Left renal pelvis (tissue), 4 donors: ENCODE results near the gene PRIM2. TPM values are rescaled to one million over a fixed set of nuclear protein-coding genes. Genes with fewer than 3 reads are reported as not detected.
"Not testable (repeated sequence)": the region's sequence is repeated elsewhere in the genome, so short reads cannot be mapped to it uniquely, and the experiment has no call there.

Source experiments
- DNase-seq, 4 donors: peaks; one replicate each; pipeline ENCODE4 v3.0.0-alpha.2; 2013; ENCODE audit warnings: low read depth in 4 of 4, low spot score in 3 of 4
- polyA plus RNA-seq, 4 donors: library from polyadenylated mRNA; unstranded; fragments of 120-200 nt; gene quantifications; one replicate each; pipeline ENCODE4 v1.2.1, GENCODE V29; 2013; ENCODE audit not compliant: insufficient read length in 4 of 4

The PRIM2 gene
- polyA plus RNA-seq, 4 donors: 16.1 to 22.3 (median 18.2) TPM

DNA sequence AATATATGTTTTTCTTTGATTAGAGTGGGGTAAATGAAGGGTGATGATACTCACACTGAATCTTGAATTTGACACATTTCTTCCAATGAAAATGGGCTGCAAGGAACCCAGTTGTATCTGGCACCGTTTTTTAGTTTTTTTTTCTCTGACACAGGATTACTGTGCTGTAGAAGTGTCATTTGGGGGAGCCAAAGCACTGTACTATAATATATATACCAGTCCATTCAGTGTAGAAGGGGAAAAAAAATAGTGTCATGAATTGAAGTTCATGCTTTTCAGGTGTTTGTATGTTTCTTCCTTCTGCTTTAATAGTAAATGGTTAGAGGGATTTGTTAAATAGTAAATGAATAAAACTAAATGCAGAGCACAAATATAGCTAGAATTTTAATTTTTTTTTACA lies 35.2 kb downstream of the PRIM2 start:
- not testable (repeated sequence) for DNase-seq

DNA sequence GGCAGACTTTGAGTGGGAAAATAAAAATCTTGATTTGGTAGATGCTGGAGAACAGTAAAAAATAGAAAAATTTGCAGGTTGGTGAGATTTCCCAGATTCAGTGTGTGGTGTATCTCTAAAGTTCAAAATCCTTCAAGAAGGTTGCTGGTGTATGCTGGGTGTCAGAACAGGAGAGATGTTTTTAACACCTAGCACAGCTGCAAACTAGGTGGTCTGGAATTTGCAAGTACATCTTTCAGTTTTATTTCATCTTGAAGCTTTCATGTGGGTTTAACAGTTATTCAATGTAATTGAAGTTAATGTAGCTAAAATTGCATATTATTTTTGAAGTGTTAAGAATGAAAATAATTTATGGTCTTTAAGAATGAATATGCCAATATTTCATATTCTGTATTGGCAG lies 40.9 kb downstream of the PRIM2 start:
- DNase-seq: not testable (repeated sequence)

DNA sequence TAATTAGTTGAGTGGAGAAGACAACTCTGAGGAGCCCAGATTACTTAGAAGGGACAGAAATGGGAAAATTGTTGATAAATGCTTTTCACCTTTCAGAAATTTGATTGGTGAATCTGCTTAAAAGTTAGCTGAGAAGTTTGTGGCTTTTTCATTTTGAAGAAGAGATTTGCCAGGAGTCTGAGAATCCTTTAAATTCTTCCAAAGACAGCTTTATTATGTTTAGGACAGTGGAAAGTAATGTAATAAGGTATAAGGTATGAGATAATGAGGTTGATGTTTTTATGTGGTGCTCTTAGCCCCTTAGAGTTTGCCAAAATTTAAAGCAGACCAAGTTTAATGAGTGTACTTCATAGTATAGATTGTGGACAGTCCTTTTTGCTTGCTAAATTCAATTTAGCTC lies 42.3 kb downstream of the PRIM2 start:
- not testable (repeated sequence) for DNase-seq

DNA sequence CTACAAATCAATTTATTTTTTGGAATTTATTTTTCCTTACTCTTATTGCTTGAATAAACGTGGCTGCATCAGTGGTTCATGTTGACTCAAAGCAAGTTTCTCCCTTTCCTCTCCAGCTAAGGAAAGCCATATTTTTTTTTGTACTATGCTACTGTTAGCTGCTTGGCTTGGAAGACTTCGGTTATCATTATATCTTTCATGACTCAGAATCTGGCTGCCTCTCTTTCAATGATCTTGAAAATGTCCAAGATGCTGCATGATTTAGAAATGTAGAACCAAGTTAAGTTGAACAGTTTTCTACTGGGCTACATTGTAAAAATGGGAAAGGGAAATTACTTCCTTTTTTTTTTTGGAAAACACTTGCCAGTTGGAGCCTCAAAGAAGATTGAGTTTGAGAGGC lies 44.9 kb downstream of the PRIM2 start:
- DNase-seq: not testable (repeated sequence)

DNA sequence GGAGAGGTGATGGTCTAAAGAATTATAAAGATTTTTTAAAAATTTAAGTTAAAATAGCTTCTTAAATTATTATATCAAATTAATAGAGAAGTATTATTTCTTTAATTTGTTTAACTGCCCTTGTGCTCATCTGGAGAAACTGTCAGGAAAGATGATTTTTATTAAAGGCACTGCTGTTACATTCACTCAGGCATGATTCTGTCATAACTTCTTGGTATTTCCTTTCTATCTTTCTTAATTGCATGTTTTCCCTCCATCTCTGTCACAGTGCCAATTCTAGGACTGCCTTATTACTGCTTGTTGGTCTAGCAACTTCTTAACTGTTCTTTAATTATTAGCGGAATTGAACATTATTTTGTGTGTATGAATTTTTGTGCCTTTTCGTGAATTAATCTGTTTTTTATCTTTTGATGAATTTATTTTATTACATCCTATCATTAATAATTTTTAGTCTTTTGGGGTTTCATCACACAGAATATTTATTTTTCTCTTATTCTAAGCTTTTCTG lies 47.7 kb downstream of the PRIM2 start:
- not testable (repeated sequence) for DNase-seq

DNA sequence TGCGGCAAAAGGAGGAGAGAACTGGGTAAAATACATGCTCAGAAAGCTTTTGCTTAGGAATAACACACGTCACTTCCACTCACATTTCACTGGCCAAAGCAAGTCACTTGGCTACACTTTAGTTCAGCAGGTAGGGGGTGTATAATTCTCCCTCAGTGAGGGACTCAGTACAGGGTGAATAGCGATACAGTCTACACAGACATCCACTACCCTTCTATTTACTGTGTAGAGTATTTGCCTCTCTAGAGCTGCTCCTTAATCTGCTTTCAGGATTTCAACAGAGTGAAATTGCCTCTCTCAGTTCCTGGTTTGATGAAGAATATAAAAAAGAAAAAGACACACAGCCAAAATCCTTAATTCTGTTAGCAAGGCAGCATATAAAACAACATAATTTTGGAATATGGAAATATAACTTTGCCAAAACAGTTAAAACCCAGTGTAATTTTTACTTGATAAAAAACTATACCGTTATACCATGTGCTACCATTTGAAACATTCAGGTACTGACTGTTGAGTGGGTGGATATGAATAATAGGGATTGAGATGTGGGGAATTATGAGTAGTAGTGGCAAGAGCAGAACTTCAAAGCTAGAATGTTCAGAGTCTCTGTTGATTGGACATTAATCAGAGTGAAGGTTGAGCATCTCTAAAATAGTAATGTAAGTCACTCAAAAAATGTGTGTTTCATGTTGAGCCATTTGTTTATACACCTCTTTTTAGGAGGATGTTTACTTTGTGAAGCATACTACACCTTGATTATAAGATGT lies 51.7 kb downstream of the PRIM2 start:
- not testable (repeated sequence) for DNase-seq

DNA sequence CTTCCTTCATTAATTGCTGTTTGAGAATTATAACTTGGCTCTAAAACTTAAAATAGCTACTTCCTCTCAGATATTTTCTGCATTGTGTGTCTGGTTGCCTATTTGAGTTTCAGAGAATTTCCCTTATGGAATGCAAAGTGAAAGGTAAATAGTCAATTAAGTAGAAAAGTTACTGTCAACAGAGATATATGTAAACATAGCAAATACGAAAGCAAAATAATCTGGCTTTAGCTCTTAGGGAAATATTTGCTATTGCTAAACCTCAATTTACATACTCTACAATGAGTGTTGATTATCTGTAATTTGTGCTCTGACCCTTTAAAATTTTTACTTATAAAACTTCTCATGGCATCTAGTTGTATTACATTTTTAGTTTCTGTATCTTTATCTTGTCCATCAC lies 54.3 kb downstream of the PRIM2 start:
- DNase-seq: not testable (repeated sequence)

DNA sequence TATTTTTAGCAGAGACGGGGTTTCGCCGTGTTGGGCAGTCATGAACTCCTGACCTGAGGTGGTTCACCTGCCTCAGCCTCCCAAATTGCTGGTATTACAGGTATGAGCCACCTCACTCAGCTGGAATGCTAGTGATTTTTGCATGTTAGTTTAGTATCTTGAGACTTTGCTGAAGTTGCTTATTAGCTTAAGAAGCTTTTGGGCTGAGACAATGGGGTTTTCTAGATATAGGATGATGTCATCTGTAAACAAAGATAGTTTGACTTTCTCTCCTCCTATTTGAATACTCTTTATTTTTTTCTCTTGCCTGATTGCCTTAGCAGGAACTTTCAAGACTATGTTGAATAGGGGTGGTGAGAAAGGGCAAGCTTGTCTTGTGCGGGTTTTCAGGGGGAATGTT lies 57.3 kb downstream of the PRIM2 start:
- not testable (repeated sequence) for DNase-seq

DNA sequence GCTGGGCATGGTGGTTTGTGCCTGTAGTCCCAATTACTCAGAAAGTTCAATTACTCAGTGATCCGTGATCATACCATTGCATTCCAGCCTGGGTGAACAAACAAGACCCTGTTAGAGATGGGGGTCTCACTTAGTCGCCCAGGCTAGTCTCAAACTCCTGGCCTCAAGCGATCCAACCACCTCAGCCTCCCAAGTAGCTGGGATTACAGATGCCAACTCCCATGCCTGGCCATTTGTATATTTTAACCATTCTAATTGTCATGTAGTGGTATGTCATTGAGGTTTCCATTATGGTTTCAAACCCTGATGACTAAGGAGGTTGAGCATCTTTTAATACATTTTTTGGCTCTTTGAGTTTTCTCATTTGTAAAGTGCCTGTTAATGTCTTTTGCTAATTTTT lies 58.7 kb downstream of the PRIM2 start:
- not testable (repeated sequence) for DNase-seq

DNA sequence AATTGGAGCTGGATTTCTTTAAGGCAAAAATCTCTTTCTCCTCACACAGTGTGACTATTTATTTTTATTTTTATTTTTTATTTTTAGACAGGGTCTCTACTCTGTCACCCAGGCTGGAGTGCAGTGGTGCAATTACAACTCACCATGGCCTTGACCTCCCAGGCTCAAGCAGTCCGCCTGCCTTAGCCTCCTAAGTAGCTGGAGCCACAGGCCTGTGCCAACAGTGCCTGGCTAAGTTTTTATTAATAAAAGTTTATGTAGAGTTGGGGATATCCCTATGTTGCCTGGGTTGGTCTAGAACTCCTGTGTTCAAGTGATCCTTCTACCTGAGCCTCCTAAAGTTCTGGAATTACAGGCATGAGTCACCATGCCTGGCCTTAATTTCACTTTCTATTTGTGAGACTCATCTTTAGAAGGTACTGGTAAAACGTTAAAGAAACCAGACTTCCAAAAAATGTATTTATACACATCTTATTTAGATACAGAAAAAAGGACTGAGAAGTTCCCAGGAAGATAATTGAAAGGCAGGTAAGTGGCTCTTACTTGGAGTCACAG lies 71.7 kb downstream of the PRIM2 start:
- not testable (repeated sequence) for DNase-seq

DNA sequence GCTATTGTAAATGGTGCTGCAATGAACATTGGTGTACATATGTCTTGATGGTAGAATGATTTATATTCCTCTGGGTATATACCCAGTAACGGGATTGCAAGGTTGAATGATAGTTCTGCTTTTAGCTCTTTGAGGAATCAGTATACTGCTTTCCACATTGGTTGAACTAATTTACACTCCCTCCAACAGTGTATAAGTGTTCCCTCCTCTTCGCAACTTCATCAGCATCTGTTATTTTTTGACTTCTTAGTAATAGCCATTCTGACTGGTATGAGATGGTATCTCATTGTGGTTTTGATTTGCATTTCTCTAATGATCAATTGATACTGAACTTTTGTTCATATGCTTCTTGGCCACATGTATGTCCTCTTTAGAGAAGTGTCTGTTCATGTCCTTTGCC lies 73.4 kb downstream of the PRIM2 start:
- DNase-seq: not testable (repeated sequence)

DNA sequence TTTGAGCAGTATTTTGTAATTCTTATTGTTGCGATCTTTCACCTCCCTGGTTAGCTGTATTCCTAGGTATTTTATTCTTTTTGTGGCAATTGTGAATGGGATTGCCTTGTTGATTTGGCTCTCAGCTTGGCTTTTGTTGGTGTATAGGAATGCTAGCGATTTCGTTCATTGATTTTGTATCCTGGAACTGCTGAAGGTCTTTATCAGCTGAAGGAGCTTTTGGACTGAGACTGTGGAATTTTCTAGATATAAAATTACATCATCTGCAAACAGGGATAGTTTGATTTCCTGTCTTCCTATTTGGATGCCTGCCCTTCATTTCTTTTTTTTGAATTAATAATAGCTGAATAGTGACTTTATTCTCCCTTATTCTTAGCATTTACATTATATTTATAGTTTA lies 74.6 kb downstream of the PRIM2 start:
- DNase-seq: not testable (repeated sequence)

DNA sequence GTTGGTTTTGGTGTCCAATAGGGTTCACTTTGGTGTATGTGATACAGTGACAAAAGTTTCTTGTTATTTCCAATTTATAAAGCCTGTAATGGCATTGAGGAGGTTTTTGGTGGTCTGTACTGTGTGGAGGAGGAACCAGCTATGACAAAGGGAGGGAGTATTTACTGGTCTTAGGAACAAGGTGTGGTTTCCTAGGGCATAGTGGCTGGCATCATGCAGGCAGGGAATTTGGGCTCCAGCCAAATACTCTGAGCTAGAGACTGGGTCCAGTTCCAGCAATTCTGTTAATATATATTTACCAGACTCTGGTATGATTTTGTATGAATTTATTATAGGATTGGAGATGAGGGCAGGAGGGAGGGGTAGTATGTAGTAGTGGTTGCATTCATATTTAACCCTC lies 101.9 kb downstream of the PRIM2 start:
- not testable (repeated sequence) for DNase-seq

DNA sequence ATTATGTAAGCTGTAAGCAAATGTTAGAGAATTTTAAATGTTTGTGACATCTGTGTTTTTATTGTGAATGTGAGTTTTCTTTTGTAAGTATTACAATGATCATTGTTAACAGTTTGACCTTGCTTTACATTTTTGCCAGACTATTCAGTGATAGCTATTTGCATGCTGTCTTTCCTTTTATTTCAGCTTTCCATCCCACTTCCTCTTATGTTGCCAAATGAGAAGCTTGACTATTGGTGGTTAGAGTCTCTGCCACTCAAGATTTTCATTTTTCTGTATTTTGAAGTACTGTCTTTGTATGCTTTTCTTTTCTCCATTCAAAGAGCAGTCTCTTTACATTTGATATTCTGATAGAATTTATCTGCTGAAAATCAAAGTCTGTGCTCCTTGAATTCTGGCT lies 104.1 kb downstream of the PRIM2 start:
- DNase-seq: no peak

DNA sequence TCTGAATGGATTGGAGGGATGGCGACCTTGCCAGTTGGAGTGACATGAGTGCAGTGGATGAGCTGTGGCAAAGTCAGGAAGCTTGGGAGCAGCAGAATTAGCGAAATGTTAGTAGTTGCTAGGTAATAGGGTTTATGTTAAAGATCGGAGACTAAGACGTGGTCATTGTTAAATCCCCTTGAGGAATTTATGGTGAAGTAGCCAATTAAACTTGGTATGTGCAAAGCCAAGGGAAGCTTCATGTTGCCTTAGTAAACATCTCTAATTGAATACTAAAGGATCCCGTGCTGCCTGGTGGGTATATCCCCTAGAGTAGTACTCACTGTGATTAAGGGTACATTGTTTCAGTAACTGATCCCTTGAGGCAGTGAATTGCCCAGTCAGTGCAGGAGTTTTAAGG lies 106.0 kb downstream of the PRIM2 start:
- no peak for DNase-seq

DNA sequence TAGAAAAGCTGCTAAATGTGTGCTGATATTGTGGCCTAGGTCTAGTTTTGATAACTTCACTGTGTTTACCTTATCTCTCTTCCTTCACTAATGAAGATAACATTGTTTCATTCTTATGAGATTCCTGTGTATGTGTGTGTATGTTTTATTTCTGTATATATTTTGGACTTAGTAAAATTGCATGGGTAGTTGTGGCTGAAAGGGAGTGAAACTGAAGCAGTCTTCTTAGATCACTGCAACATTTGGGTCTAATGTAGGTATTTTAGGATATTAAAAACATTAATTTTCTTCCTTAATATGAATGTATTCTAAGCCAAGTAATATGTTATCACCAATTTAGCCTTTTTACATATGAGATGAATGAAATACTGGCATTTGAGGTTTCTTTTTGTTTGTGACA lies 114.3 kb downstream of the PRIM2 start:
- DNase-seq: not testable (repeated sequence)

DNA sequence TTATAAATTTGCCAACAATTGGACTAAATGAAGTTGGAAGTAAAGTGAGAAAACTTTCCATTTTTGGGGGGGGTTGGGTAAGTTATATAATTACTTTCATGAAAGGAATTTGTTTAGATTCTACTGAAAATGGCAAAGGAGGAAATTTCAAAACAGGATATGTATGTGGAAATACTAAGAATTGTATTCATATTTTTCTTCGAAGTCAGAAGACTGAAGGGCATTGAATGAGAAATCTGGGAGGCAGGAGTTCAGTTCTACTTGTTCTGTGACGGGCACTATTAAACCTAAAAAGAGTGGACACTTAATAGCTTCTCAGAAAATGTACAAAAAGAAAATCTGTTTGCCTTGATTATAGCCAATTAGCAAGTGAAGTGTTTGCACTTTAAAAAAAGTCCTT lies 114.7 kb downstream of the PRIM2 start:
- DNase-seq: no peak

DNA sequence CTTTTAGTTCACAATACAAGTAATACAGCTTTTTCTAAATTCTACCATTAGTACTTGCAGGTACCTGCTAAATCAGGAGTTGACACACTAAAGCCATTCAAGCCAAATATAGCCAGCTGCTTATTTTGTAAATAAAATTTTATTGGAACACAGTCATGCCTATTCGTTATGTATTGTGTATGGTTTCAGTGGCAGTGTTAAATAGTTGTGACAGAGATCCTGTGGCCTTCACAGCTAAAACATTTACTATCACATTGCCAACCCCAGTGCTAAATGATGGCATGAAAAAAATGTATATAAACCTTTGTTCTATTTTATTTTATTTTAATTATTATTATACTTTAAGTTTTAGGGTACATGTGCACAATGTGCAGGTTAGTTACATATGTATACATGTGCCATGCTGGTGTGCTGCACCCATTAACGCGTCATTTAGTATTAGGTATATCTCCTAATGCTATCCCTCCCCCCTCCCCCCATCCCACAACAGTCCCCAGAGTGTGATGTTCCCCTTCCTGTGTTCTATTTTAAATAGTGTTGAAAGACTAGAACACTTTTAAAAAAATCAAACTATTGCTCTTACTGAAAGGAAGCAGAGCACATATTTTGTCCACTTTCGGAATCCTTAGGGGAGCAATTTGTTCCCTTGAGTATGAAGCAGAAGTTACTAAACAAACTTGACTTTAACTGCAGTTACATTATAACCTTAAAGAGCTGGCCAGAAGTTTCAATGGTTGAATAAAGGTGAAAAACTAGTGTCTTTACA lies 115.7 kb downstream of the PRIM2 start:
- DNase-seq: no peak

DNA sequence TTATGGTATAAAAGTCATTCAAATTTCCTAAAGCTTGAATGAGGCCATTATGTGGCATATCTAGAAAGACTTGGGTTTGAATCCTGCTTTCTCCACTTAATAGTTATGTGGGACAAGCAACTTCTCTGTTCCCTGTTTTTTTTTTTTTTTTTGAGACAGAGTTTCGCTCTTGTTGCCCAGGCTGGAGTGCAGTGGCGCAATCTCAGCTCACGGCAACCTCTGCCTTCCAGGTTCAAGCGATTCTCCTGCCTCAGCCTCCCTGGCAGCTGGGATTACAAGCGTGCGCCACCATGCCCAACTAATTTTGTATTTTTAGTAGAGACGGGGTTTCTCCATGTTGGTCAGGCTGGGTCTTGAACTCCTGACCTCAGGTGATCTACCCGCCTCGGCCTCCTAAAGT lies 116.4 kb downstream of the PRIM2 start:
- not testable (repeated sequence) for DNase-seq

DNA sequence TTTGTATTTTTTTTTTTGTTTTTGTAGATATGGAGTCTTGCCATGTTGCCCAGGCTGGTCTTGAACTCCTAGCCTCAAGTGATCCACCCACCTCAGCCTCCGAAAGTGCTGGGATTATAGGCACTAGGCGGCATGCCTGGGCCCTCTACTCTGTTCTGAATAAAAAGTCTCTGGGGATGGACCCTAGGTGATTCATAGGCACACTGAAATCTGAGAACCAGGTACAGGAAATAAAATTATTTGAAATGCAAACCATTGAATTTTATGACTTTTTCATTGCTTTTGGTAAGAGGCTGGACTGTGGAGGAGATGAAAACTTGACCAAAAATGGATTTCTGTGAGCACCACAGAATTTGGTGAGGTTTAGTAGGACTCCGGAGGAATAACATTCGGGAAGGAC lies 117.5 kb downstream of the PRIM2 start:
- DNase-seq: no peak

DNA sequence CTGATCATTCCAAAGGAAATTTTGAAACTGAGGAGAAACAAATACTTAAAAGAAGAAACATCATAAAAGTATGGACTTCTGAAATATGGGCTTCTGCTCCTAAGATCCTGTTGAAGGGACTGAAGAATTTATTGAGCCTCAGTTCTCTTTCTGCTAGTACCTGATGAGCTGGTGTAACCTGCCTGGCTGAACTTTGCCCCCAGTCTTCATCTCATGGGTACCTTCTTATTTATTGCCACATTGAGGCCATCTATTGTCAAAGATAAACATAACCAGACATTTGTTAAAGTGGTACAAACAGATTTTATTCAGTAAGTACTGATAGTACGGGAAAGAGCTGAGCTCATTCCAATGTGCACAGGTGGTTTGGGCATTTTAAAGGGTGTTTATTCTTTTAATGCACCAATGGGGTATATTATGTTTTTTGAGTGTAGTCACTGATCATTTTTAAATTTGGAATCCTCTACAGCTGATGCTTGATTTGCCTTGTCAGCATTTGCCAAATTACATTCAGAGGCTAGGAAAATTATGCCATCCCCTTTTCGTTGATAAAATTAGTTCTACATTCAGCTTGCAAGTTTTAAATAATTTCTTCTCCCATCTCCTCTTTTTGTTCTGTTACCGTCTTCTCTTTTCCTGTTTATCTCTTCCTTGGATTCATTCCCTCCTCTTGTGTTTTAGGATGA lies 118.2 kb downstream of the PRIM2 start:
- DNase-seq: no peak
